ENCODE results near the gene OLAH.
"Not testable (repeated sequence)": the region's sequence is repeated elsewhere in the genome, so short reads cannot be mapped to it uniquely, and the experiment has no call there.

The OLAH gene
- 0 to 0.15 reads per million in 2 donors for total RNA-seq

DNA sequence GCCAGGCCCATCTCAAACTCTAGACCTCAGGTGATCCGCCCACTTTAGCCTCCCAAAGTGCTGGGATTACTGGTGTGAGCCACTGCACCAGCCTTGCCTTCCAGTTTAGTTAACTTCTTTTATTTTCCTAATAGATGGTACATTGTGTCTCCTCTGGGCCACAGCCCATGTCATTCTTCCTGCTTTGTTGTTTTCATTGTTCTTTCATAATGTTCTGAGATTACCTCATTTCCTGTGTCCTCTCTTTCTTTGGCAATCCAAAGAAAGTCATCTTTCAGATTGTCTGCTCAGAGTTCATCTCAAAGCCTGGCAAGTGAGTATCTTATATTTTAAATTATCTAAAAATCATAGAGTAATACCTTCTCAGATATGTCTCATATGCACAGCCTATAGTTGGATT is at the start of gene OLAH:
TSS of gene OLAH (plus strand) at position 270 of the 400 bp plus-strand sequence. CDS start 3,346 bp downstream, outside the sequence.
- no peak for DNase-seq

DNA sequence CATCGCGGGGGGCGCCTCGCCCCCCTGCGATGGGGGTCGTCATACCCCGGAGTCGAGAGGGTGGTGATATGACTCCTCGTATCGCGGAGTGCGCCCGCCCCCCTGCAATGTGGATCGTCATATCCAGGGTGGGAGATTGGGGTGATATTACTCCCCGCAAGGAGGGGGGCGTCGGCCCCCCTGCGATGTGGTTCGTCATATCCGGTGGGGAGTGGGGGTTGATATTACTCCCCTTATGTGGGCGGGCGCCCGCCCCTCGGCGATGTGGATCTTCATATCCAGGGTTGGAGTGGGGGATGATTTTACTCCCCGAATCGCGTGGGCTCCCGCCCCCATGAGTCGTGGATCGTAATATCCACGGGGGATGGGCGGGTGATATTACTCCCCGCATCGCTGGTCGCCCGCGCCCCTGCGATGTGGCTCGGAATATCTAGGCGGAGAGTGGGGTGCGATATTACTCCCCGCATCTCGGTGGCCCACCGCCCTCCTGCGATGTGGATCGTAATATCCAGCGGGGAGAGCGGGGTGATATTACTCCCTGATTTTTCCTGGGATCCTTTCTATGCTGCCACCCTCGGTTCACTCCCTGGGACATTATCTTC is 47.7 kb upstream of the OLAH start:
- DNase-seq: no peak

DNA sequence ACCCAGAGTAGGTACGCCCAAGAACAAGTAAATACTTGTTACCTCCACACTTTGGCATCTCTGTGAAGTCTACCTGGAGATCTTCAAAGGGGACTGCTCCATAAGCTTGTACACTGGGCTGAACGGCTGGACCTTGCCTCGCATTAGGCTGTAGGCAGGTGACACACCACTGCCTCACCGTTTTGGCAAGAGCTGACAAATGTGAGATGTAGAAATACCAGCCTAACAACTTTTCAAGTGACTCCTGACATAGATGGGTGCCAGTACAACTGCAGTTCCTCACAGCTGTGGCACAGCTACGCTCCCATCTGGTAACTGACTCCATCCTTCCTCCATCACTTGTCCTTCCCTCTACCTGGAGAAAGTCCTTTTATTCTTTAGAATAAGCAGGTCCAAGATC is 30.2 kb upstream of the OLAH start:
- DNase-seq: not testable (repeated sequence)

DNA sequence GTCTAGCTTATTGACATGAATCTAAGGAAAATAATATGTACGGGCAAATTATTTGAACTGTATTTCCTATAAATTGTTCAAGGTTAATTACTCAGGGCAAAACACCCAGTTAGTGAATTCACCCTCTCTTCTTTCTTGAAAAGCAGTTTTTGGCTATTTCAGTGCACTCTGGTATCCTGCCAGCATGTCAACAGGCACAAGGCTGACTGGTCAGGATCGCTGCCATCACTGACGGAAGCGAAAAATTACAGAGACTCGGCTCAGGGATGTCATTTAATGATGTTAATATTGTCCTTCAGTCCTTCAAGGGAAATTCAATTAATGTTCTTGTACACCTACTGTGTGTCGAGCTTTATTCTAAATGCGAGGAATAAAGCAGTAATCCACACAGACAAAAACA is 28.3 kb upstream of the OLAH start:
- DNase-seq: no peak

DNA sequence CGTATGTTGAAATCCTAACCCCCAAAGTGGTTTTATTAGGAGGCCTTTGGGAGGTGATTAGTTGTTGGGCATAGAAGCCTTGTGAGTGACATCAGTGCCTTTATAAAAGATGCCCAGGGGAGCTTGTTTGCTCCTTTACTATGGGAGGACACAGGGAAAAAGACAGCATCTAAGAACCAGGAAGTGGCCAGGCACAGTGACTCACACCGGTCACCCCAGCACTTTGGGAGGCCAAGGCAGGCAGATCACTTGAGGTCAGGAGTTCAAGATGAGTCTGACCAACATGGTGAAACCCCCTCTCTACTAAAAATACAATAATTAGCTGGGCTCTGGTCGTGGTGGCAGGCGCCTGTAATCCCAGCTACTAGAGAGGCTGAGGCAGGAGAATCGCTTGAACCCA is 22.8 kb upstream of the OLAH start:
- not testable (repeated sequence) for DNase-seq

DNA sequence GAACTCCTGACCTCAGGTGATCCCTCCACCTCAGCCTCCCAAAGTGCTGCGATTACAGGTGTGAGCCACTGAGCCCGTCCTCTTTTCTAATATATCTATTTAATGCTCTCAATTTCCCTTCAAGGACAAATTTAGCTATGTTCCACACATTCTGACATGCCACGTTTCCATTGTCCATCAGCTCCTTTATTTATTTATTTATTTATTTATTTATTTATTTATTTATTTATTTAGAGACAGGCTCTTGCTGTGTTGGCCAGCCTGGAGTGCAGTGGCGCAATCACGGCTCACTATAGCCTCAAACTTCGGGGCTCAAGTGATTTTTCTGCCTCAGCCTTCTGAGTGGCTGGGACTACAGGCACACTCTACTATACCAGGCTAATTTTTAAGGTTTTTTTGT is 20.7 kb upstream of the OLAH start:
- not testable (repeated sequence) for DNase-seq

DNA sequence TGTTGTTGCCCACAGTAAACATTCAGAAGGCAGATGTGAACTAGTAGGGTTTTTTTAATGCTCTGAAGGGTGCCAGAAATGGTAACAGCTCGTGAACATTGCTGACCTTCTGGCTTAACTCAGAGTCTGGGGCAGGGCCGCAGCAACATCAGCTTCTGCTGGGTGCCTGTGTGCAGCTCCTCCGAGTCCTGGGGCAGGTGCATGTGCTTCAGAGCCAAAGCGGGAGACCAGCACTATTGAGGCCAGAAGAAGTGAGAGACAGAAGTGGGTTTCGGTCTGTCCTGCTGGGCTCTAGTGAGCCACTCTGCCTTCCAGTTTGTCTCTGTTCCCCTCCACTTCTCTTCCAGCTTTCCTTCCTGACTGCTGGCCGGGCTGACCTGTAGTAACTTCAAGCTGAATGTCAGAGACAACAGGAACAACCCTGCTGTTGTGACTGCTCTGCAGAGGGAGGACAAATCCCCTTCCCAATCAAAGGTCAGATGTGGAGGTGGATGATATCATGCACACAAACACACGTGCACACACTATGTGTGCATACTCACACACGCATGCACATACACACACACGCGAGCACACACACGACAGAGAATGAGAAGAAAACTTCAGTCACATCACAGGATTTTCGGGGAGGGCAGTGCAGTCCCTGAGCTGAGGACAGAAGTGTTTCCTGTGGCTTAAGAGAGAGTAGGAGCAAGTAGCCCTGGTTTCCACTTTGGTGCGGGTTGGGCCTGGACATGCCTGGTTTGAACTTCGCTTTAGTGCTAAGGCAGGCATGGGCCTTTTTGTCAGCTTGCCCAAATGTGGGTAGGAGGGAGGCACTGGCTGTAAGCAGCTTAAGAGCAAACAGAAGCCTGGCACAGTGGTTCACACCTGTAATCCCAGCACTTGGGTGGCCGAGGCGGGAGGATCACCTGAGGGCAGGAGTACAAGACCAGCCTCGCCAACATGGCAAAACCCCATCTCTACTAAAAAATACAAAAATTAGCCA is 19.4 kb upstream of the OLAH start:
- DNase-seq: not testable (repeated sequence)

DNA sequence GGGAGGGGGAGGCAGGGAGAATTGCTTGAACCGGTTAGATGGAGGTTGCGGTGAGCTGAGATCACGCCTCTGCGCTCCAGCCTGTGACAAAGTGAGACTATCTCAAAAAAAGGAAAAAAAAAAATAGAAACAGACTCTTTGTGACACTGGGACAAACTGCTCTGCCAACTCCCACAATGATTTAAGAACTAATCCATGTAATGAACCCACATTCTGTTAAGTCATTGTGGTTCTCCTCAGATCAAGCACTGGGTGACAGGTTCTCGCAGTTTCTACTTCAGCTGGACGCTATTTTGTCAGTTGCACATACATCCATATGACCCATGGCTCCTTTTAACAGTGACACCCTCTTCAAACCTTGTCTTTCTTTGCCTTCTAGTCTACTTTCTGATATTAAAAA is 18.7 kb upstream of the OLAH start:
- not testable (repeated sequence) for DNase-seq

DNA sequence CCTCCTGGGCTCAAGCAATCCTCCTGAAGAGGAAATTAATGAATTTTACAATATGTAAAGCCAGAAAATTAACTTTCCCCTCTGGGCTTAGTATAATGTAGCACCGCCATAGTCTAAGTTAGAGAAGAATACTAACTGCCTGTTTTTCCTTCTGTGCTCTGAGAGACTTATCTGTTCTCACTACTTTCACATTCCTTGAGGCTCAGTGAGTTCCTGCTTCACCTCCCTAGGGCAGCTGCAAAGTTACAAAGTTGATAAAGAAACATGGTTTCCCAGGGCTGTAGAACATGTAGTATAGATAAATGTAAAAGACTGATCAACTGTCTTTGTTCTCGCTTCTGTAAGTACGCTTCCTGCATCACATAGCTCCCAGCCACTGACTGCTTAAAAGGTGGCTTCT is 16.0 kb upstream of the OLAH start:
- DNase-seq: no peak

DNA sequence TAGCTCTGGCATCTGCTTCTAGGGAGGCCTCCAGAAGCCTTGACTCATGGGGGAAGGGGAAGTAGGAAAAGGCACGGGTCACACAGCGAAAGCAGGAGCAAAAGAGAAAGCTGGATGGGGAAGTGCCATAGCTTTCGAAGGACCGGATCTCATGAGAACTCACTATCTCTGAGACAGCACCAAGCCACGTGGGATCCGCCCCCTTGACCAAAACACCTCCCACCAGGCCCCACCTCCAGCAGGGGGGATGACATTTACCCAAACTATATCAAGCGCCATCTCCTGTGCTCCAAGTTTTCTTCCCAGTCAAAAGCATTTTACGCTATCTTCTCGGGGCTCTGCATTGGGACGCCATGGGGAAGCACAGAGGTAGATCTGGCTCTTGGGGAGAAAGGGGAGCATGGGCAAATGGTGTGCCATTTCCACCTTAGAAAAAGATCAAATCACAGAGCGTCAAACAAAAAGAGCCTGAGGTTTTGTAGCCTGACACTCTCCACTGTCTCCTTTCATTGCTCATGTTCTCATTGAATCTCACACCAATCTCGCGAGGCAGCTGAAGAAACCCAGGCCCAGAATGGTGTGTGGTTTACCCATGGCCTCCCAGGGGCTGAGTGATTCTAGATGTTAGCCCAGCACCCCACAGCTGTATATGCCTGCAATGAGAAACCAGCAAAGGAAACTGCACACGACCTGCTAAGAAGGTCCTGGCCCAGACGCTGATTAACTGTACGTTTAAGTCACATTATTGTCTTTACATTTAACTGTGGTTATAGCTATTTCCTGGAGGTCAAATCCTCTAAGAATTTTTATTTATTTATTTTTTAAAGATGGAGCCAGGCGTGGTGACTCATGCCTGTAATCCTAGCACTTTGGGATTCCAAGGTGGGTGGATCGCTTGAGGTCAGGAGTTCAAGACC is 8.1 kb upstream of the OLAH start:
- no peak for DNase-seq

DNA sequence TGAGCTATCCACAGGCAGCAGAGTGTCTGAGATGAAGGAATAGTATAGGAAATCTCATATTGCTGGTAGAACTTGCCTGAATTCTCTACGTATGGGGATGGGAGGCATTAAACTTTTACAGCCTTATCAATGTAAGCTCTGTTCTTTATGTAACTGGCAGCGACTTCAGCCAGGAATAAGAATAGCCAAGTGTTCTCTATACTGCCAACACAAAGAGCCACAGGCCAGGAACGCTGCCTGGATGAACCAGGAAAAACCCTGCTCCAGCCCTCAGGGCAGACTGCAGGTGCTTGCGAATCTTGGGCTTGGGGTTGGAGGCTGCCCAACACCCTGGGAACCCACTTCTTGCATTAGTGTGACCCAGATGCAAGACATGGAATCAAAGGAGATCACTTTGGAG is 6.1 kb upstream of the OLAH start:
- DNase-seq: no peak

DNA sequence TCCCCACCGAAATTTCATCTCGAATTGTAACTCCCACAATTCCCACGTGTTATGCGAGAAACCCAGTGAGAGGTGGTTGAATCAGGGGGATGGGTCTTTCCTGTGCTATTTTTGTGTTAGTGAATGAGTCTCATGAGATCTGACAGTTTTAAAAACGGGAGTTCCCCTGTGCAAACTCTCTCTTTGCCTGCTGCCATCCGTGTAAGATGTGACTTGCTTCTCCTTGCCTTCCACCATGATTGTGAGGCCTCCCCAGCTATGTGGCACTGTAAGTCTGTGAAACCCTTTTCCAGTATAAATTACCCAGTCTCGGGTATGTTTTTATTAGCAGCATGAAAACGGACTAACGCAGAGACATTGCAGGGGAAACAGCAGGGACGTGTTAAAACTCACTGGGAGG is 5.3 kb upstream of the OLAH start:
- DNase-seq: no peak

DNA sequence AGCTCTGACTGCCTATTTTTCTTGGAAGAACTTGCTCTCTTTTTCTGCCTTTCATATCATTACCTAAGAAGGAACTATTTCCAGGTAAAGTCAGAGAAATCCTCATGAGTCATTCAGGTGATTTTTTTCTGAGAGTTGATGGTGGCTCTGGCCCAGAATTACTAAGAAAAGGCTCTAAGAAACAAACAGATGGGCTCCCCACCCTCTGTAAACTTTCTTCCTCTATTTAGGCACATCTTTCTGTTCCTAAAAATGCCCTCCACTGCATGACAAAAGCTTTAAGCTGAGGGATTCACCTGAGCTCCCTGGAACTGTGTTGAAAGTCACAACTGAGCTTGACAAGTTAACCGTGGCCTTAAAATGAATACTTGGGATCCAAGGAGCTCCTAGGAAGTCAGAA is 1.6 kb downstream of the OLAH start:
- DNase-seq: no peak

DNA sequence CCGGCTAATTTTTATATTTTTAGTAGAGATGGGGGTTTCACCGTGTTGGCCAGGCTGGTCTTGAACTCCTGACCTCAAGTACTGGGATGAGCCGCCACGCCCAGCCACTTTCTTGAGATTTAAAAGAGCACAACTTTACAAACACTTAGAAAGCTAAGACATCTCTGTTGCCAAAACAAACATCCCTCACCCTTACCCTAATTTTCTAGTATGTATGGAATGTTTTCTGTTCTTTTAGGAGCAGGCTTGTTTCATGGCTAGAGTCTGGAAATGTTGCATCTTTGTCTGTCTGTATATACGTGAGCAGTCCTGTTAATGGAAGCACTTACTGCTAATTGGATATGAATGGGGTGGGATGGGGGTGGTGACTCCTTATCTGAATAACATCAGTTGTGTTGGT is 2.9 kb downstream of the OLAH start:
- no peak for DNase-seq

DNA sequence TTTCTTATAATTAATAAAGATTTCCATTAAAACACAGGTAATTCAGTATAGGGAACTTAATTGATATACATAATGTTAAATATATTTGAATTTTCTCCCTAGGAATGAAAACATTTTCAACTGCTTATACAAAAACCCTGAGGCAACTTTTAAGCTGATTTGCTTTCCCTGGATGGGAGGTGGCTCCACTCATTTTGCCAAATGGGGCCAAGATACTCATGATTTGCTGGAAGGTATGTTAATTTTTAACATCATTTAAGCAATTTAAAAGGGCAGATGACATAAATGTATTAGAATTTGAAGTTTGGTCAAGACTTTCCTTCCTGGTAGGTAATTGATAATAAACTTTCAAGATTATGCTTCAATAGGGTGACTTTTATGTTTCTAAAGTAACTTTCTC is 5.8 kb downstream of the OLAH start:
- DNase-seq: no peak

DNA sequence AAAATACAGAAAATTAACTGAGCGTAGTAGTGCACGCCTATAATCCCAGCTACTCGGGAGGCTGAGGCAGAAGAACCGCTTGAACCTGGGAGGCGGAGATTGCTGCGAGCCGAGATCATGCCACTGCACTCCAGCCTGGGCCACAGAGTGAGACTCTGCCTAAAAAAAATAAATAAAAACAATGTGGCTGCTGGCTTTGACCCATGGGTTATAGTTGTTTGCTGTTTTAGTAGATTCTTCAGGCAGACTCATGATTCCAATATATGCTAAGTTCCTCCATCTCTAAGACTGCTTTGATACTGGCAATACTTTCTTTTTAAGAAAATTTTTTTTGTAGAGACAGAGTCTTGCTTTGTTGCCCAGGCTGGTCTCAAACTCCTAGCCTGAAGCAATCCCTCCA is 8.4 kb downstream of the OLAH start:
- DNase-seq: no peak

DNA sequence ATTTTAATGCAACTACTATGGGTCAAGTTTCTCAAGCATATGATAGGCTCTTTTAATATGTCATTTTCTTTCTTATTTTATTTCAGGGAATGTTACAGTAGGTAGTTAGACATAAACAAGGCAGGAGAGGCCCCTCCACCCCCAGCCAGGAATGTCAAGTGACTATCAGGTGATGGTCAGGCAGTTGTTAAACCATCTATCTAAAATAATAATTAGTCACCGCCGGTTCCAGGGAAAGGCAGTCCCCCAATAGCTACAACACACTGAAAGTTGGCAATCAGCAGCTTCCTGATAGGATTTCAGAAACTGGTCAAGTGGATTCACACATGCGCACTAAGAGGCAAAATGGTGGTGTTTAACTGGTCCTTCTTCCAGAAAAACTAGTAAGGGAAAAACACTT is 9.3 kb downstream of the OLAH start:
- DNase-seq: no peak

DNA sequence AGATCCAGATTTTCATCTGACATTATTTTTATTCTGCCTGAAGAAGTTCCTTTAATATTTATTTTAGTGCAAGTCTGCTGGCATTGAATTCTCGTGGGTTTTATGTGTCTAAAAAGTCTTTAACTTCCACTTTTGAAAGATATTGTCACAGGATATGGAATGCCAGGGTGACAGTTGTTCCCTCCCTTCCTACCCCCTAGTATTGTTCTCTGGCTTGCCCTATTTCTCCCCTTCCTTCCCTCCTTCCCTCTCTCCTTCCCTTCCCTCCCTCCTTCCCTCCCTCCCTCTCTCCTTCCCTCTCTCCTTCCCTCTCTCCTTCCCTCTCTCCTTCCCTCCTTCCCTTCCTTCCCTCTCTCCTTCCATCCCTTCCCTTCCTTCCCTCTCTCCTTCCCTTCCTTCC is 14.9 kb downstream of the OLAH start:
- DNase-seq: no peak

DNA sequence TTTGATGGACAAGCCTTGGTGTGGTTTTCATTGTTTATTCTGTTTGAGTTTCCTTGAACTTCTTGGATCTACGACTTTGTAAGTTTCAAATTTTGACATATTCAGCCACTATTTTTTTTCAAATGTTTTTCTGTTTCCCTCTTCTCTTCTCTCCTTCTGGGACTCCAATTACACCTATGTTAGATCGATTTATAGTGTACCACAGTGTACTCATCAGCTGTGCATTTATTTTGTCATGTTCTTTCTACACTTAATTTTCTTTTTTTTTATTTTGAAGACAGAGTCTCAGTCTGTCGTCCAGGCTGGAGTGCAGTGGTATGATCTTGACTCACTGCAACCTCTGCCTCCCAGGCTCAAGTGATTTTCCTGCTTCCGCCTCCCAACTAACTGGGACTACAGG is 16.2 kb downstream of the OLAH start:
- DNase-seq: no peak

DNA sequence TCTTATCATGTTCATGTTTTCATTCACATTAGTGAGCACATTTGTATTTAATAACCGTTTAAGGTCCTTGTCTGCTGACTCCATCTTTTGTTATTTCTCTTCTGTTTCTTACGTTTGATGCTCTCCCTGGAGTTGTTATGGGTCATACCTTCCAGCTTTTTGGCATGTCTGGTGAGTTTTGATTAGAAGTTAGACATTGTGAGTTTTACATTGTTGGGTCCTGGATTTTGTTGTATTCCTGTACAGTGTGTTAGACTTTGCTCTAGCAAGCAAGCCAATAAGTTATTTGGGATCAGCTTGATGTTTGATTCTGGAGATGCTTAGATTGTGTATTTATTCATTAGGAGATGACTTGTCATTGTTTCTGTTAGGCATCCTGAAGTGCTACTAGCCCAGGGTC is 16.9 kb downstream of the OLAH start:
- DNase-seq: no peak

DNA sequence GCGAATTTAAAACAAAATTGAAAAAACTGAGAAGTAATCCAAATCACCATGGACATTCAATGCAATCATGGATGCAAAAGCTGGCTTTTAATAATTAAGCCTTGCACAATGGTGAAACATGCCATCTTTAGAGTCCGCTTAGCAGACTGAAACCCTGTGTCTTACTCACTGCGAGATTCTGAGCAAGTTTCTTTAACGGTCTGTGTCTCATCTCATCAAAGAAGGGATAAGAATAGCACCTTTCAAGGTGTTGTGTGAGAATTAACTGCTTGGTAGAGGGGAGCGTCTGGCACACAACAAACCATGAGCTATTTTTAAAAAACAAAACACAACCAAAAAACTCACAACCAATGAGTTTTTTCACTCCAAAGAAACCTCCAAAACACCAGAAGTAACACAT is 23.4 kb downstream of the OLAH start:
- DNase-seq: no peak

DNA sequence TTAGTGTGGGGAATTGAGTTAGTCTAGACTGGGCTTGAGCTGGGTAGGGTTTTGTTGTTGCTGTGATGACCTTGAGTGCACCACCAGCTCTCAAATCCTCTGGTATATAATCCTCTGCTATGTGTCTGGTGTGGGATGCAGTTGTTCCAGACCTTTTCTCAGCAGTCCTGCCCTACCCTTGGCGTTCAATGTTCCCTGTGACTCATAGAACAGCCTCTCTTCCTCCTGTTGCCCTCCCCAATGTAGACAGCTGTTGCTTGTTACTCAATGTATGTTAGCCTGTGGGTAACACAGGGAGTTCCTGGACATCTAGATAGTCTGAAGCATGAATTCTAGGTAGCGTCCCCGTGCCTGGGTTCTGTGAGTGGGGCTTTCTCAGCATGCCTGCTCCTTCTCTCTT is 25.1 kb downstream of the OLAH start:
- no peak for DNase-seq

DNA sequence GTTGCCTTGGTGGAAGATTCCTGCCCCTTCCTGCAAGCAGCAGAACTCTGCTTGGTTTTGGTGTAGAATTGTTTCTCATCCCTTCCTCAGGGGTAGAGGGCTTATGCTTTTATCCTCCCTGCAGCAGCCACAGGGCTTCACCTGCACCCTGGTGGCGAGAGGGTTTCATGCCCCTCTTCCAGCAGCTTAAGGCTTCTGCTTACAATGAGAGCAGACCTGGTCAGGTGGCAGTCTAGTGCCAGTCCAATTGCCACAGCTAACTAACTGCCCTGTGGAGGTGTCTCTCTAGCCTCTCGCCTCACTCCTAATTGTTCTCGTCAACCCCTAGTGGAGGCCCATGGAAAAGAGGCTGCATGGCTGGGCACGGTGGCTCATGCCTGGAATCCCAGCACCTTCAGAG is 25.5 kb downstream of the OLAH start:
- DNase-seq: no peak
